Measurements from ENCODE around the gene HOXA9.

GRCh38 chr7:27152816-27153442, 12.4 kb downstream of the HOXA9 start:
- TF ChIP-seq, protein P1, sequence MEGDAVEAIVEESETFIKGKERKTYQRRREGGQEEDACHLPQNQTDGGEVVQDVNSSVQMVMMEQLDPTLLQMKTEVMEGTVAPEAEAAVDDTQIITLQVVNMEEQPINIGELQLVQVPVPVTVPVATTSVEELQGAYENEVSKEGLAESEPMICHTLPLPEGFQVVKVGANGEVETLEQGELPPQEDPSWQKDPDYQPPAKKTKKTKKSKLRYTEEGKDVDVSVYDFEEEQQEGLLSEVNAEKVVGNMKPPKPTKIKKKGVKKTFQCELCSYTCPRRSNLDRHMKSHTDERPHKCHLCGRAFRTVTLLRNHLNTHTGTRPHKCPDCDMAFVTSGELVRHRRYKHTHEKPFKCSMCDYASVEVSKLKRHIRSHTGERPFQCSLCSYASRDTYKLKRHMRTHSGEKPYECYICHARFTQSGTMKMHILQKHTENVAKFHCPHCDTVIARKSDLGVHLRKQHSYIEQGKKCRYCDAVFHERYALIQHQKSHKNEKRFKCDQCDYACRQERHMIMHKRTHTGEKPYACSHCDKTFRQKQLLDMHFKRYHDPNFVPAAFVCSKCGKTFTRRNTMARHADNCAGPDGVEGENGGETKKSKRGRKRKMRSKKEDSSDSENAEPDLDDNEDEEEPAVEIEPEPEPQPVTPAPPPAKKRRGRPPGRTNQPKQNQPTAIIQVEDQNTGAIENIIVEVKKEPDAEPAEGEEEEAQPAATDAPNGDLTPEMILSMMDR (IDR thresholded peaks at IDR 0.05; ENCODE audit: insufficient read depth, low read depth, low read length), result no peak
- TF ChIP-seq EZH2 (IDR thresholded peaks at IDR 0.05; ENCODE audit: insufficient read depth, low read length), result no peak

Data from astrocyte (in vitro differentiated cells and primary cell).